Measurements from ENCODE around the gene CYTH2.
A peak's percentile ranks its signal among the peaks of the same experiment; 100 is the strongest.

CYTH2 gene

DNA sequence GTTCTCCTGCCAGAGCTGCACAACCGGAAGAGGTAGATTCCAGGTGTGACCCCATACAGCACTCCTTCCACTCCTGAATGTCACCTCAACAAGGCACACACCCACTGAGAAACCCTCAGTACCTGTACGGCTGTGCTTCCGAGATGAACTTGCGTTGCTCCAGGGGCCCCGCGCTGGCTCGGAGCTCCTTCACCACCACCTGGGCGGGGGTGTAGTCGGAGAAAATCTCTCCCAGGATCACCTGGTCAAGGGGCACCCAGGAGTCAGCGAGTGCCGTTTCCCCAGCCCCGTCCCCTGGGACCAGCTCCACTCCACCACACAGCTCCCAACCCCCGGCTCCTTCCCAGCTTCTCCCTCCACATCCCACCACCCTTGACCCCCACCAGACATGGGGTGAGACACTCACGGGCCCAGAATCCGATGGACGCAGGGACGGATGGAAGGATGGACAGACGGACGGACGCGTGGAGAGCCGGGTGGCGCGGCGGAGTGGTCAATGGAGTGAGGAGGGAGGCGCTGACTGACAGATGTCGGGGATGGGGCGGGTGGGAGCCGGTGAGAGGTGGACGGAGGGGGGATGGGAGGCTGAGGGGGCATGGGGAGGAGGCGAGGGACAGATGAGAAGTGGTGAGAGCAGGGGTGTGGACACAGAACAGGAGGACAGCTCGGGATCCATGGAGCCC lies 39.7 kb downstream of the CYTH2 start:
- DNase-seq (no peak), ATAC-seq (ENCODE audit: insufficient read depth, low read depth) (no peak)
- Histone ChIP-seq H2AFZ (ENCODE audit: low read depth, low read length) (no peak overlapping the region), H3K27me3 (ENCODE audit: insufficient read depth, low read length, poor library complexity) (no peaks in the 10 kb centered on the region), H3K4me3 (ENCODE audit: low read depth in 1 of 2, low read length in 2 of 2) (no peak overlapping the region), H4K20me1 (ENCODE audit: insufficient read depth, low read length) (no peaks in the 10 kb centered on the region), H3K4me1 (ENCODE audit: insufficient read depth, low read length) (peaks cover 23% of the 10 kb centered on the region), H3K27ac (ENCODE audit: low read length) (no peak overlapping the region), H3K79me2 (ENCODE audit: insufficient read depth, low read length) (no peaks in the 10 kb centered on the region), H3K9ac (ENCODE audit: low read depth, low read length) (no peak overlapping the region), H3K36me3 (ENCODE audit: insufficient read depth, low read length) (no peaks in the 10 kb centered on the region), H3K4me2 (ENCODE audit: insufficient read depth, low read length) (no peak overlapping the region), H3K9me3 (ENCODE audit: insufficient read depth, low read length, severe bottlenecking) (no peaks in the 10 kb centered on the region)
- no peak for TF ChIP-seq EZH2 (IDR thresholded peaks at IDR 0.05; ENCODE audit: borderline replicate concordance, low read depth, low read length, severe bottlenecking)
- TF ChIP-seq, protein P1, sequence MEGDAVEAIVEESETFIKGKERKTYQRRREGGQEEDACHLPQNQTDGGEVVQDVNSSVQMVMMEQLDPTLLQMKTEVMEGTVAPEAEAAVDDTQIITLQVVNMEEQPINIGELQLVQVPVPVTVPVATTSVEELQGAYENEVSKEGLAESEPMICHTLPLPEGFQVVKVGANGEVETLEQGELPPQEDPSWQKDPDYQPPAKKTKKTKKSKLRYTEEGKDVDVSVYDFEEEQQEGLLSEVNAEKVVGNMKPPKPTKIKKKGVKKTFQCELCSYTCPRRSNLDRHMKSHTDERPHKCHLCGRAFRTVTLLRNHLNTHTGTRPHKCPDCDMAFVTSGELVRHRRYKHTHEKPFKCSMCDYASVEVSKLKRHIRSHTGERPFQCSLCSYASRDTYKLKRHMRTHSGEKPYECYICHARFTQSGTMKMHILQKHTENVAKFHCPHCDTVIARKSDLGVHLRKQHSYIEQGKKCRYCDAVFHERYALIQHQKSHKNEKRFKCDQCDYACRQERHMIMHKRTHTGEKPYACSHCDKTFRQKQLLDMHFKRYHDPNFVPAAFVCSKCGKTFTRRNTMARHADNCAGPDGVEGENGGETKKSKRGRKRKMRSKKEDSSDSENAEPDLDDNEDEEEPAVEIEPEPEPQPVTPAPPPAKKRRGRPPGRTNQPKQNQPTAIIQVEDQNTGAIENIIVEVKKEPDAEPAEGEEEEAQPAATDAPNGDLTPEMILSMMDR (IDR thresholded peaks at IDR 0.05; ENCODE audit: borderline replicate concordance, extremely low read depth, low read length, poor library complexity, severe bottlenecking), result no peak

DNA sequence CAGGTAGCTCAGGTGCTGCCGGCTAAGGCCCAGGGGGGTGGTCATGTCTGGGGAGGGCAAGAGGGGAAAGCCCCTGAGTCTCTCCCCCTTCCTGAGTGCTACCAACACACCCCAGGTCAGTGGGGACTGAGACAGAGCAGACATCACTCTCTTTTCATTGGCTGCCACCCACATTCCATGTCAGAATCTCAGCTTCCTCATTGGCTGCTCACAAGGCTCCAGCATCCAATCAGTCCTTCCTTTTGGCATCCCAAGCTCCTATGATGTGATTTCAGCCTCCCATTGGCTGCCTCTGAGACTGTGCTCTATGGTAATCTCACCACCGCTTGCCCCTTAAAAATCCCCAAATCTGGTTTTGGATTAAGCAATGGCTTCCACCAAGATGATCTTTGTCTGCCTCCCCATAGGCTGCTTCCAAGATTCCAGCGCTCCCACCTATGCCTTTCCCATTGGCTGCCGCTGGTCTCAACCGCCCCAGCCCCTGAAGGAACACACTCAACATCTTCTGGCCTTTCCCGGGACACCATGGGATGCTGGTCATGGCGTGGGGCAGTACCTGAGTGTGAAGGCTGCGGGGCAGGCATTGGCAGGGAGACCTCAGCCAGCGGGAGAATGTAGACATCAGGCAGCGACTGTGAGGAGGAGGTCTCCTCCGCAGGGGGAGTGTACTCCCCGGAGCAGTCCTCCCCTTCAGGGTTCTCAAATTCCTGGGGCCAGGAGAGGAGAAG lies 40.5 kb downstream of the CYTH2 start:
- peaks cover 28% of the 10 kb centered on the region for H3K4me1 ChIP-seq (ENCODE audit: insufficient read depth, low read length)
- H3K9ac ChIP-seq (ENCODE audit: low read depth, low read length), result no peak overlapping the region
- H3K4me3 ChIP-seq (ENCODE audit: low read depth in 1 of 2, low read length in 2 of 2), result no peak overlapping the region
- no peaks in the 10 kb centered on the region for H3K9me3 ChIP-seq (ENCODE audit: insufficient read depth, low read length, severe bottlenecking)
- H3K36me3 ChIP-seq (ENCODE audit: insufficient read depth, low read length), result no peaks in the 10 kb centered on the region
- H3K27me3 ChIP-seq (ENCODE audit: insufficient read depth, low read length, poor library complexity), result no peaks in the 10 kb centered on the region
- TF ChIP-seq EZH2 (IDR thresholded peaks at IDR 0.05; ENCODE audit: borderline replicate concordance, low read depth, low read length, severe bottlenecking), result no peak
- TF ChIP-seq, protein P1 (IDR thresholded peaks at IDR 0.05; ENCODE audit: borderline replicate concordance, extremely low read depth, low read length, poor library complexity, severe bottlenecking), result no peak
- H3K4me2 ChIP-seq (ENCODE audit: insufficient read depth, low read length), result no peak overlapping the region
- H4K20me1 ChIP-seq (ENCODE audit: insufficient read depth, low read length), result no peaks in the 10 kb centered on the region
- H3K79me2 ChIP-seq (ENCODE audit: insufficient read depth, low read length), result no peaks in the 10 kb centered on the region
- no peak overlapping the region for H2AFZ ChIP-seq (ENCODE audit: low read depth, low read length)
- no peak for DNase-seq
- no peak overlapping the region for H3K27ac ChIP-seq (ENCODE audit: low read length)
- ATAC-seq (ENCODE audit: insufficient read depth, low read depth), result no peak

DNA sequence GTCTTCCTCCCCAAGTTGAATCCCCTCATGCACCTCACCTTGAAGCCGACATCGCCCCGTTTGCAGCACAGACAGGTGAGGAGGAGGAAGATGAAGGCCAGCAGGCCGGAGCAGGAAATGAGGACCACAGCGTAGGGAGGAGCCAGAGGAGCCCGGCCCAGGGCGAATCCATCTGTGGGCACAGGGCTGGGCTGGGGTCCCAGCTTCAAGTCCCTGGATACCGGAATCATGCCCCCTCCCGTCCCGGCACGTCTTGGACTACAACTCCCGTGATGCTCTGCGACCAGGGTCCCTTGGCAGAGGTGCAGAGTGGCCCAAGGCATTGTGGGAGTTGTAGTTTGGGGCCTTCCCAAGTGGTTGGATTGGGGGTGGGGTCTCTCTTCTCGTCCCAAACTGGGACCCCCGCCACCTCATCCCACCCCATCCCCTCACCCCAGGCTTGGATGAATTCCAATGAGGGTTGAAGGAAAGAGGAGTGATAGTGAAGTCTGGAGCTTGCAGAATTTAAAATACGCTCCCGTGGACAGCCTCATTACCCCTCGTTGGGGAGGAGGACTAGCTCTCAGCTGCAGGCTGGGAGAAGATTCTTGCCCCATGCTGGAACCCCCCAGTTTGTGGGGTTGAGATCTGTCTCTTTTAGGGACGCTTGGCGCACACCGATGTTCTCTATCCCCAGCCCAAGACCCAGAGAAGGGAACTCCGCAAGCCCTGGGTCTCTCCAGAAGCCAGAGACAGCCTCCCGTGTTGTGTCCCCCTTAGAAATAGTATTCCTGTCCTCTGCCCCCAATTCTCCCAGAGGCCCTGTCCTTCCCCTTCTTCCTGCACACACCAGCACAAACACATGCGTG lies 41.5 kb downstream of the CYTH2 start:
- Histone ChIP-seq H2AFZ (ENCODE audit: low read depth, low read length) (no peak overlapping the region), H3K36me3 (ENCODE audit: insufficient read depth, low read length) (no peaks in the 10 kb centered on the region), H3K79me2 (ENCODE audit: insufficient read depth, low read length) (no peaks in the 10 kb centered on the region), H3K4me1 (ENCODE audit: insufficient read depth, low read length) (peaks cover 28% of the 10 kb centered on the region), H4K20me1 (ENCODE audit: insufficient read depth, low read length) (no peaks in the 10 kb centered on the region), H3K9me3 (ENCODE audit: insufficient read depth, low read length, severe bottlenecking) (no peaks in the 10 kb centered on the region), H3K4me3 (ENCODE audit: low read depth in 1 of 2, low read length in 2 of 2) (no peak overlapping the region), H3K4me2 (ENCODE audit: insufficient read depth, low read length) (0 out of 2 replicates have a peak overlapping the region, but pooled peaks have one; percentile 24), H3K27me3 (ENCODE audit: insufficient read depth, low read length, poor library complexity) (no peaks in the 10 kb centered on the region), H3K9ac (ENCODE audit: low read depth, low read length) (no peak overlapping the region), H3K27ac (ENCODE audit: low read length) (no peak overlapping the region)
- TF ChIP-seq, protein P1 (IDR thresholded peaks at IDR 0.05; ENCODE audit: borderline replicate concordance, extremely low read depth, low read length, poor library complexity, severe bottlenecking), result no peak
- TF ChIP-seq EZH2 (IDR thresholded peaks at IDR 0.05; ENCODE audit: borderline replicate concordance, low read depth, low read length, severe bottlenecking), result no peak
- ATAC-seq (ENCODE audit: insufficient read depth, low read depth), result peak; percentile 46
- peak; percentile 73 for DNase-seq
